Medulla oblongata (tissue), 1 donor: ENCODE results near the gene LTBP4.
"Not testable (repeated sequence)": the region's sequence is repeated elsewhere in the genome, so short reads cannot be mapped to it uniquely, and the experiment has no call there.

Source experiments
- DNase-seq: peaks from one replicate; pipeline ENCODE4 v3.0.0-alpha.2; 2015; ENCODE audit errors: extremely low spot score

The LTBP4 gene

DNA sequence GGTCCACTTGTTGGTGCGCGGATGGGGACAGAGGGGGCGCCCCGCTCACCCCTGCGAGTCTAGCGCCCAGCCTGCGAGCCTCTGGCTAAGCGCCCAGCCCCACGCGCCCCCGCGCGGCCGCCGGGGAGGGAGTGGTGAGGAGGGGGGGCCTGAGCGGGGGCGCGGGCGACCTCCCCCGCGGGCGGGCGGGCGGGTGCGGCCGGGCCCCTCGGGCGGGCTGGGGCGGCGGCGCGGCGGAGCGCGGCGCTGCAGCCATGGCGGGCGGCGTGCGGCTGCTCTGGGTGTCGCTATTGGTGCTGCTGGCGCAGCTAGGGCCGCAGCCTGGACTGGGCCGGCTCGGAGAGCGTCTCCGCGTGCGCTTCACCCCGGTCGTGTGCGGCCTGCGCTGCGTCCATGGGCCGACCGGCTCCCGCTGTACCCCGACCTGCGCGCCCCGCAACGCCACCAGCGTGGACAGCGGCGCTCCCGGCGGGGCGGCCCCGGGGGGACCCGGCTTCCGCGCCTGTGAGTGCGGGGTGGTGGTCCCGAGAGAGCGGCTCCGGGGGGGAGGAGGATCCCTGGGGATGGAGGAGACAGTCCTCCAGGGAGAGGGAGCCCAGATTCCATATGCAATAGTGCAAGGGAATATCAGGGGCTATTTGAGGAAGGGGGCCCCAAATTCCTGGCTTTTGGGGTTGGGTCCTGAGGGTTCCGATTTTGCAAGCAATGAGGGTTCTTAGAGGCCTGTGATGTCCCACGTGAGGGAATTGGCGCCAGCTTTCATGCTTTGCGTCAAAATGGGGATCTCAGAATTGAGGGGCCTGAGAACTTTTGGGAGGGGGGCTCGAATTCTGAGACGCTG is at the start of gene LTBP4:
Gene LTBP4 (plus strand): TSS at position 236 of the 841 bp plus-strand sequence. CDS start 19 bp downstream, at position 255.
- DNase-seq: no peak

DNA sequence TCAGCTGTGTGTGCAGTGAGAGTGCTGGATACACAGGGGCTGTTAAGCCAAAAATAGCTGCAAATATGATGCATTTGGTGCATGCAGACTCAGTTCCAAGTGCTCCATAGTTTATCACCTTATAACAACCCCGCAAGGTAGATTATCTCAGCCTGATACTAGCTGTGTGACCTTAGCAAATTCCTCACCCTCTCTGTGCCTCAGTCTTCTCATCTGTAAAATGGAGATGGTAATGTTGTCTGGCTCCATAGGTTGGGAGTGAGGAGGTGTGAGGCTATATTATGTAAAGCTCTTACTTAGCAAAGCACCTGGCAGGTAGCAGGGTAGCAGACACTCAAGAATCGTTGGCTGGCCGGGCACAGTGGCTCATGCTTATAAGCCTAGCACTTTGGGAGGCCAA is 48.3 kb upstream of the LTBP4 start:
- DNase-seq: no peak

DNA sequence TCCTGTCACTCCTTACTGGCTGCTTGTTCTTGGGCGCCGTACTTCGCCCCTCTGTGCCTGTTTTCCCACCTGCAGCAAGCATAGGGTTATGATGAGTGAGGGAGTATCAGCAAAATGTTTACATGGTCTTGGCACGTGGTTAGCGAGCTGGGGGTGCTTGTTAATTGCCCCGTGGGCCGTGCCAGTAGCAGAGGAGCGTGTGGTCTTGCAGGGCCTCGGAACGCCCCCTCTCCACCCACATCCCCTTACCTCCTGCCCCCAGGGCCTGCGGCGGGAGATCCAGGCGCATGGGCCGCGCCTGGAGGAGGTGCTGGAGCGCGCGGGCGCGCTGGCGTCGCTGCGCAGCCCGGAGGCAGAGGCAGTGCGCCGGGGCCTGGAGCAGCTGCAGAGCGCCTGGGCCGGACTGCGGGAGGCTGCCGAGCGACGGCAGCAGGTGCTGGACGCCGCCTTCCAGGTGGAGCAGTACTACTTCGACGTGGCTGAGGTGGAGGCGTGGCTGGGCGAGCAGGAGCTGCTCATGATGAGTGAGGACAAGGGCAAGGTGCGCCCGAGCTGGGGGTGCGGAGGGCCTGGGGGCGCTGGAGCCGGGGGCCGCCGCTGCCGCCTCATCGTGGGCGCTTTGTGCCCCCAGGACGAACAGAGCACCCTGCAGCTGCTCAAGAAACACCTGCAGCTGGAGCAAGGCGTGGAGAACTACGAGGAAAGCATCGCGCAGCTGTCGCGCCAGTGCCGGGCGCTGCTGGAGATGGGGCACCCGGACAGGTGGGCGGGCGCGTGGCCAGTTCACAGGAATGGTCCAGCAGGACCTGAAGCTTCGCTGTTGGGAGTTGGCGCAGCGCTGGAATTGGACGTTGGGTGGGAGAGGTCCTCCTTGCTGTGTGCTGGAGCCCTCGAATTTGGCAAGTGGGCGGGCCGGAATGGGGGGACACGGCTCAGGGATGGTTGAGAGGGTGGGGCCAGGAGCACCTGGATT is 47.0 kb upstream of the LTBP4 start:
- DNase-seq: no peak

DNA sequence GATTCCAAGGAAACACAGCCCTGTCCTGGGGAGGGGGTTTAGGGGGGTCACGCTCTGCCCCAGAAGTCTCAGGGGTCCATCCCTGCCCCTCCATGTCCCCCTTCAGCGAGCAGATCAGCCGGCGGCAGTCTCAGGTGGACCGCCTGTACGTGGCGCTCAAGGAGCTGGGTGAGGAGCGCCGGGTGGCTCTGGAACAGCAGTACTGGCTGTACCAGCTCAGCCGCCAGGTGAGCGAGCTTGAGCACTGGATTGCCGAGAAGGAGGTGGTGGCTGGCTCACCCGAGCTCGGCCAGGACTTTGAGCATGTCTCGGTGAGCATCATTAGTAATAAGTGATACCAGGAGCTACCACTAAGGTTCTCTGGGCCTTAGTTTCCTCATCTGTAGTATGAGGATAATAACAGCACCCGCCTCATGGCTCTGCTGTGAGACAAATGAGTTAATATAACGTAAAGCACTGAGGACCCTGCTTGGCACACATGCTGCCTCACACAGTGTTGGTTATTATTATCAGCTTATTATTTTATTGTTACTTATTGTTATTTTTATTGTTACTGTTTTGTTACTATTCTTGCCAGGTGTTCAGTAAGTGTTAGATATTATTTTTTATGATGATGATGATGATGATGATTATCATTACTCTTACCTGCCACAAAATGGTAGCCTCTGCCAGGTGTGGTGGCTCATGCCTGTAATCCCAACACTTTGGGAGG is 45.0 kb upstream of the LTBP4 start:
- DNase-seq: no peak

- no peak for DNase-seq
Observed at GRCh38 chr19:40556953-40557530, 44.1 kb upstream of the LTBP4 start.

DNA sequence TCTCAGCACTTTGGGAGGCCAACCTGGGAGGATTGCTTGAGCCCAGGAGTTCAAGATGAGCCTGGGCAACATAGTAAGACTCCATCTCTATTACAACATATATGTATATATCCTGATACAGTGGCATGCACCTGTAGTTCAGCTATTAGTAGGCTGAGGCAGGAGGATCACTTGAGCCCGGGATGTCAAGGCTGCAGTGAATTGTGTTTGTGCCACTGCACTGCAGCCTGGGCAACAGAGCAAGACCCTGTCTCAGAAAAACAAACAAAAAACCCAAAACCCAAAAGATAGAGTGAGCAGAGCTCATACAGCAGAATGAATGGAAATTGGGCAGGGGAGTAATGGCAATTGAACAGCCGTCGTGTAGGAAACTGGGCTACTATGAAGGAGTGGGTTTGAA is 41.8 kb upstream of the LTBP4 start:
- no peak for DNase-seq

DNA sequence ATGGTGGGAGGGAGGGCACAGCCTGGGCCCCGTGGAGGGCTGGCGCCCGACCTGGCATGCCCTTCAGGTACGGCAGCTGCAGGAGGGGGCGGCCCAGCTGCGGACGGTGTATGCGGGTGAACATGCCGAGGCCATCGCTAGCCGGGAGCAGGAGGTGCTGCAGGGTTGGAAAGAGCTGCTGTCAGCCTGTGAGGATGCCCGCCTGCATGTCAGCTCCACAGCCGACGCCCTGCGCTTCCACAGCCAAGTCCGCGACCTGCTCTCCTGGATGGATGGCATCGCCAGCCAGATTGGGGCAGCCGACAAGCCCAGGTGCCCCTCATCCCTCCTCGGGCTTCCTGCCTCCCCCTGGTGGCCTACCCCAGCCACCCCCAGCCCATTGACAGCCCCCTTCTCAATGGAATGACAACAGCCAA is 41.1 kb upstream of the LTBP4 start:
- no peak for DNase-seq

GRCh38 chr19:40561947-40562346 is 39.2 kb upstream of the LTBP4 start:
- no peak for DNase-seq

- not testable (repeated sequence) for DNase-seq
Observed at GRCh38 chr19:40564535-40564934, 36.6 kb upstream of the LTBP4 start.

DNA sequence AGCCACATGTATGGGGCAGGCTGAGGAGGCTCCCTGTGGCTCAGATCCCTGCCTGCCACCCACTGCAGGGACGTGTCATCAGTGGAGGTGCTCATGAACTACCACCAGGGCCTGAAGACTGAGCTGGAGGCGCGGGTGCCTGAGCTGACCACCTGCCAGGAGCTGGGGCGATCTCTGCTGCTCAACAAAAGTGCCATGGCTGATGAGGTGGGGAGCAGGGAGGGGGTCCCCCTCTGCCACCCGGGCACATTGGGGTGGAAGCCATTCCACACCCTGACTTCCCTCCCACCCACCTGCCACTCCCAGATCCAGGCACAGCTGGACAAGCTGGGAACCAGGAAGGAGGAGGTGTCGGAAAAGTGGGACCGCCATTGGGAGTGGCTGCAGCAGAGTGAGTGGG is 35.8 kb upstream of the LTBP4 start:
- DNase-seq: no peak

DNA sequence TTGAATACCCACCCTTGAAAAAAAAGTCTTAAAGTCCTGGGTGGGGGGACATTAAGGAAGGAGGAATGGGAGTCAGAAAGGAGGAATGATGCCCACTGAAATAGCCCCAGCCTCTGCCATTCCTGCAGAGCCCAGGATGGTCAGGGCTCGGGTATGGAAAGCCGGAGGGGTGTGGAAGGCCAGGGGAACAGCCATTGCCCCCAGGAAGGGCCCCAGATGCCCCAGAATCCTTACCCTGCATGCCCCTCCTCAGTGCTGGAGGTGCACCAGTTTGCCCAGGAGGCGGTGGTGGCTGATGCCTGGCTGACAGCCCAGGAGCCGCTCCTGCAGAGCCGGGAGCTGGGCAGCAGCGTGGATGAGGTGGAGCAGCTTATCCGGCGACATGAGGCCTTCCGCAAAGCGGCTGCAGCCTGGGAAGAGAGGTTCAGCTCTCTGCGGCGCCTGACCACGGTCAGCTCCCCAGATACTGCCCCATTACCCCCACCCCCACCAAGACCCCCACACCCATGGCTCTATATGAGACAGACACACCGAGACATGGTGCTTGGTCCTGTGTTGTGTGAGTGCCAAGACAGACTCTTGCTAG is 35.2 kb upstream of the LTBP4 start:
- DNase-seq: no peak

GRCh38 chr19:40567040-40567749 is 34.0 kb upstream of the LTBP4 start:
- DNase-seq: no peak

DNA sequence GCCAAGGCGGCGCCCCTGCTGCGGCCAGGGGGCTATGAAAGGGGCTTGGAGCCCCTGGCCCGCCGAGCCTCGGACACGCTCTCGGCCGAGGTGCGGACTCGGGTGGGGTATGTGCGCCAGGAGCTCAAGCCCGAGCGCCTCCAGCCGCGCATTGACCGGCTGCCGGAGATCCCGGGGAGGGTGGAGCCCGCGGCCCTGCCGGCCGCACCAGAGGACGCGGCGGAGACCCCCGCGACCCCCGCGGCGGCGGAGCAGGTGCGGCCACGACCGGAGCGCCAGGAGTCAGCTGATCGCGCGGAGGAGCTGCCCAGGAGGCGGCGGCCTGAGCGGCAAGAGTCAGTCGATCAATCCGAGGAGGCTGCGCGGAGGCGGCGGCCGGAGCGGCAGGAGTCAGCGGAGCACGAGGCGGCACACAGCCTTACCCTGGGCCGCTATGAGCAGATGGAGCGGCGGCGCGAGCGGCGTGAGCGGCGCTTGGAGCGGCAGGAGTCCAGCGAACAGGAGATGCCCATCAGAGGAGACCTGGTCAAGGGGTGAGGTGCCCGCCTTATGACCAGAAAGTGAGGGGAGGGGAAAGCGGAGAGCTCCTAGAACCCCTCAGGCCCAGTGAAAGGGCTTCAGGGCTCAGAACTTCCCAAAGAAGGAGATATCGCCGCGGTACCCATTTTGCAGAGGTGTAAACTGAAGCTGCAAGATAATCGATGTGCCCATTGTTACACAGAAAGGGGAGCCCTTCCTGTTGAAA is 33.2 kb upstream of the LTBP4 start:
- DNase-seq: no peak

GRCh38 chr19:40570313-40571004 is 30.7 kb upstream of the LTBP4 start:
- peak; percentile 99 for DNase-seq

DNA sequence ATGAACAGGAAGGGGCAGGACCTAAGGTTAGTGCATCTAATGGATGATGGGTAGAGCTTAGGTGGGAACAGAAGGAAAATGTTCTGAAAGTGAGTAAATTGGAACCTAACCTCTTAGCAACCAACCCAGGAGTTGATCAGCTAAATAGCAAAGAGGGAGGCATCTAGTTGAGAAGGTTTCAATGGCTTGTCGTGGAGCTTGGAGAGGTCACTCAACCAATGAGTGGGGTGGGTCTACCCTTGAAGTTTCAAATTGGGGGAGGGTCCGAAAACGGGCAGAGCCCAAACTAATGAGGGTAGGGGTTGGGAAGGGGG is 30.2 kb upstream of the LTBP4 start:
- no peak for DNase-seq

DNA sequence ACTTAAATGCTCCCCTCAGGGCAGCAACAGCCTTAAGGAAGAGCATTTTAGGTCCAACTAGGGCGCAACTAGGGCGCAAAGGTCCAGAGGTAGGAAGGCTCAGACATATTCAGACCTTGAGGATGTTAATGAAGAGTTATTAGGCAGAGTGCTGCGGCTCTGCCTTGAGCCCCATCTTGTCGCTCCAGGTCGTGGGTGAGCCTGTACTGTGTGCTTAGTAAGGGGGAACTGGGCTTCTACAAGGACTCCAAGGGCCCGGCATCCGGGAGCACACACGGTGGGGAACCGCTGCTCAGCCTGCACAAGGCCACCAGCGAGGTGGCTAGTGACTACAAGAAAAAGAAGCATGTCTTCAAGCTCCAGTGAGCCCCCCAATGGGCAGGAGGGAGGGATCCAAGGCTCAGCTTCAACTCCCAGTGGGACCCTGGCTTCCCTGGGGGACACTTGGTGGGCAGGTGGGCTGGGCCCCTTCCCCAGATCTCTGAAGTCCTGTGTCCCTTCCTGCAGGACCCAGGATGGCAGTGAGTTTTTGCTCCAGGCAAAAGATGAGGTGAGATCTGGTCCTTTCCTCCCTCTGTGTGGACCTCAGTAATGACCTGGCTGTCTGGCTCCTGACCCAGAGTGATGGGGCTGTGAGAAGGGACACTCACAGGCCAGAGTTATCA is 29.2 kb upstream of the LTBP4 start:
- no peak for DNase-seq

DNA sequence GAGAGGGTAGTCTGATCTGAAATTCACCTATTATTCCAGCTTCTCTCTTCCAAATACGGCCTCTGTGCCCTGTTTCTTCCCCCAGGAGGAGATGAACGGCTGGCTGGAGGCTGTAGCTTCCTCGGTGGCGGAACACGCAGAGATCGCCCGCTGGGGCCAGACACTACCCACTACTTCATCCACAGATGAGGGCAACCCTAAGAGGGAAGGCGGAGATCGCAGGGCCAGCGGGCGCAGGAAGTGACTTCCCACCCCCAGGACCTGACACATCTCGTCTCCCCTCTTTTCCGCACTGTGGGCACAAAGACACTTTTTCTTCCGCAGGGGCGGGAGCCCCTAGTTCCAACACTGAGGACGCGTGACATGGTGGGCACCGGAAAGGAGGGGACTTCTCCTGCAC is 25.8 kb upstream of the LTBP4 start:
- no peak for DNase-seq

DNA sequence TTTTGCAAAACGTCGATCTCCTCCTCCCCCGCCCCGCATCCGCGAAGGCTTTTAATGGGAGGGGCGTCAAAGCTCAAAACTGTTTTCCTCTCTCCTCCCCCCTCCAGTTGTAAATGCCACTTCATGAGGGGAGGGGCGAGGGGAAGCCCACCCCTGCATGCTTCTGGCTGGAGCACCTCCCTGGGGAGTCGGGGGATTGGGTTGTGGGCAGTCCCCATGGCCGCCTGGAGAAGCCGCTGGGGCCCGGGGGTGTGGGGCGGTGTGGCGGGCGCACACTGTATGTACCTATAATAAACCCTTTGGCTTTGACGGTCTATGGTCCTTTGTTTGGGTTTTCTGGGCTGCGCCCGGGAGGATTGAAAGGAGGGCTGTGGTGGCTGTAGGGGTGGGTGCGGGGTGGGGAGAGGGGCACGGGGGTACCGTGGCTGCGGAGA is 25.0 kb upstream of the LTBP4 start:
- DNase-seq: no peak
